Gastroesophageal sphincter (tissue), 4 donors: Measurements from ENCODE around the gene KPNA4. TPM values are rescaled to one million over a fixed set of nuclear protein-coding genes. Genes with fewer than 3 reads are reported as not detected.

Experiments used
- ATAC-seq: fragments of 150-250 bp; one replicate; pipeline ENCODE4 v1.9.1; 2016; ENCODE audit warnings: mild to moderate bottlenecking, moderate library complexity
- H3K27ac ChIP-seq, 4 donors: fragments of 200-600 bp; sonication (generic) in 3 of 4; 1 replicate in 3 of 4; 2 replicates in 1 of 4; pipeline ENCODE4 v1.5.1; 2016 to 2019
- H3K27me3 ChIP-seq: fragments of 200-600 bp; sonication (generic); one replicate; pipeline ENCODE4 v1.5.1; 2019
- H3K36me3 ChIP-seq, 2 donors: fragments of 200-600 bp; sonication (generic); one replicate each; pipeline ENCODE4 v1.5.1; 2019; ENCODE audit warnings: control low read depth in 1 of 2
- H3K4me1 ChIP-seq, 3 donors: fragments of 200-600 bp; sonication (generic); 1 replicate in 2 of 3; 2 replicates in 1 of 3; pipeline ENCODE4 v1.5.1; 2016 to 2019; ENCODE audit warnings: control low read depth in 2 of 3
- H3K4me3 ChIP-seq, 2 donors: fragments of 200-600 bp; sonication (generic); one replicate each; pipeline ENCODE4 v1.5.1; 2019; ENCODE audit warnings: mild to moderate bottlenecking in 1 of 2, moderate library complexity in 1 of 2
- H3K9me3 ChIP-seq, 3 donors: fragments of 200-600 bp; sonication (generic); one replicate each; pipeline ENCODE4 v1.5.1; 2017 to 2019; ENCODE audit warnings: control low read depth in 2 of 3
- CTCF ChIP-seq, 4 experiments: fragments of 200-600 bp in 2 of 4; fragments of 450-650 bp in 2 of 4; sonication (generic) in 1 of 4; IDR thresholded peaks; one replicate each; pipeline ENCODE4 v1.5.1; 2017 to 2019; ENCODE audit warnings: antibody characterized with exemption in 4 of 4, mild to moderate bottlenecking in 2 of 4, moderate library complexity in 2 of 4
- EP300 ChIP-seq: sonication (generic); formaldehyde crosslinking; IDR thresholded peaks from one replicate; pipeline ENCODE4 v1.6.1; 2017; ENCODE audit warnings: antibody characterized with exemption, mild to moderate bottlenecking
- POLR2A ChIP-seq, 2 donors: fragments of 450-650 bp; IDR thresholded peaks; one replicate each; pipeline ENCODE4 v1.6.1; 2017; ENCODE audit warnings: antibody characterized with exemption in 2 of 2, mild to moderate bottlenecking in 2 of 2, moderate library complexity in 1 of 2
- POLR2AphosphoS5 ChIP-seq: sonication (generic); formaldehyde crosslinking; IDR thresholded peaks from one replicate; pipeline ENCODE4 v1.6.1; 2017; ENCODE audit warnings: antibody characterized with exemption
- WGBS, 2 donors: methylation state at CpG; one replicate each; pipeline ENCODE4 v1.1.5; 2018; ENCODE audit warnings: low coverage in 1 of 2; 5-methylcytosine and 5-hydroxymethylcytosine counted together
- total RNA-seq, 4 donors: library from RNA; depleted of rRNA; stranded (reverse); fragments of >200 nt; gene quantifications; one replicate each; pipeline ENCODE4 v1.1.0, GENCODE V29; 2016

Gene KPNA4
- total RNA-seq, 4 donors from 2014 or later, result 42.7 to 69.5 (median 55.6) TPM

DNA sequence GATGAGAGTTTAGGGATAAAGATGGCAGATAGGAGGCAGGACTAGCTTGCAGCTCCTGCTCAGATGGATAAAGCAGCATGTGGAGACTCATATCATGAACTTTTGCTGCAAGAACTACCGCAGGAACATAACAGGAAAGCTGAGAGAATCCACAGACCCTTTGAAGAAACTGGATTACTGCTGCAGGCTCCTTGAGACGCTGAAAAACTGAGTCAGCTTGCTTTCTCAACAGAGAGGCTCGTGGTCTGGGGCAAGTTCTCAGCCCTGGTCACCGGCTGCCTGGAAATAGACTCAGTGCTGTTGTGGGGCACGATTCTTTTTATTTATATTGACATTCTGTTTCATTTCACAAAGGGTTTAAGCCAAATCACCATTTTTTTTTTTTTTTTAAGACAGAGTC is 87.0 kb downstream of the KPNA4 start:
- WGBS, 2 donors, result 88 to 89% methylated on average over 3 to 5 of the region's 5 CpGs
- H3K36me3 ChIP-seq, result no peaks in the 10 kb centered on the region
- H3K27me3 ChIP-seq, result peaks cover 9% of the 10 kb centered on the region
- no peak overlapping the region for H3K27ac ChIP-seq
- no peak overlapping the region for H3K4me3 ChIP-seq
- no peak for ATAC-seq
- no peaks in the 10 kb centered on the region for H3K9me3 ChIP-seq
- no peaks in the 10 kb centered on the region for H3K4me1 ChIP-seq
- no peak for TF ChIP-seq CTCF (IDR thresholded peaks at IDR 0.05)
- TF ChIP-seq EP300, result no peak
- no peak for TF ChIP-seq POLR2AphosphoS5
- no peak for TF ChIP-seq POLR2A (IDR thresholded peaks at IDR 0.05)

DNA sequence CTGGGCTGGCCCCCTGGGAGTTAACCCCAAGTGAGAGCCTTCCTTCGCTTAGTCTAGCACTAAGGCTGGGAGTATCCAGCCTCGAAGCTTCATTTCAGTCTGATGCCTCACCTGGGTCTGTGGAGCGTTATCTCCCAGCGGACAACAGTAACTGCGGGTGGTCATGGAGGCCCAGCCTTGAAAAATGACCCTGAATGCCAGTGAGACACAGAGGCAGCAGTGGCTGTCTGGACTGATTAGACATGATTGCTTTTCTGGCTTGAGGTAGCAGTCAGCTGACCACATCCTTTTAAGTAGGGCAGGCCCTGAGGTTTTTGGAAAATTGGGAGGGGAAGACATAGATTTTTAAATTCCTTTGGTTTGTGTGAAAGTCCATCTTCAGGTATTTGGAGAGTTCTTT is 87.6 kb downstream of the KPNA4 start:
- WGBS, 2 donors, result 60% methylated on average over 1 of the region's 5 CpGs; no CpG with 5 or more reads in 1 of the 2 donors
- ATAC-seq, result no peak
- H3K4me3 ChIP-seq, result no peak overlapping the region
- H3K36me3 ChIP-seq, result no peaks in the 10 kb centered on the region
- TF ChIP-seq POLR2AphosphoS5 (no peak), EP300 (no peak), CTCF (IDR thresholded peaks at IDR 0.05) (no peak), POLR2A (IDR thresholded peaks at IDR 0.05) (no peak)
- peaks cover 15% of the 10 kb centered on the region for H3K27me3 ChIP-seq
- H3K27ac ChIP-seq, result no peak overlapping the region
- H3K4me1 ChIP-seq, result no peaks in the 10 kb centered on the region
- no peaks in the 10 kb centered on the region for H3K9me3 ChIP-seq

- H3K9me3 ChIP-seq, result no peaks in the 10 kb centered on the region
- H3K4me3 ChIP-seq, result no peak overlapping the region
- no peak overlapping the region for H3K27ac ChIP-seq
- ATAC-seq, result no peak
- H3K36me3 ChIP-seq, result no peaks in the 10 kb centered on the region
- 98 to 100% methylated on average over 1 to 2 of the region's 2 CpGs for WGBS, 2 donors
- no peak for TF ChIP-seq CTCF (IDR thresholded peaks at IDR 0.05)
- no peak for TF ChIP-seq POLR2AphosphoS5
- no peak for TF ChIP-seq POLR2A (IDR thresholded peaks at IDR 0.05)
- TF ChIP-seq EP300, result no peak
- no peaks in the 10 kb centered on the region for H3K4me1 ChIP-seq
- H3K27me3 ChIP-seq, result peaks cover 16% of the 10 kb centered on the region
These were observed 89.5 kb downstream of the KPNA4 start for GRCh38 chr3:160475884-160476283.

- no peak overlapping the region for H3K27ac ChIP-seq
- H3K36me3 ChIP-seq, result no peaks in the 10 kb centered on the region
- peaks cover 21% of the 10 kb centered on the region for H3K27me3 ChIP-seq
- H3K4me1 ChIP-seq, result no peaks in the 10 kb centered on the region
- no peak for ATAC-seq
- peaks cover 0 to 6% (median 0%) of the 10 kb centered on the region in 3 donors for H3K9me3 ChIP-seq
- no peak overlapping the region for H3K4me3 ChIP-seq
- 72 to 89% methylated on average over 2 of the region's 2 CpGs for WGBS, 2 donors
- no peak for TF ChIP-seq POLR2A (IDR thresholded peaks at IDR 0.05)
These were observed 90.2 kb downstream of the KPNA4 start for GRCh38 chr3:160475153-160475552.

GRCh38 chr3:160474416-160474838 is 90.9 kb downstream of the KPNA4 start:
- Histone ChIP-seq H3K4me3 (no peak overlapping the region), H3K27ac (no peak overlapping the region), H3K4me1 (no peaks in the 10 kb centered on the region), H3K27me3 (peaks cover 28% of the 10 kb centered on the region), H3K9me3 (peaks cover 0 to 11% (median 0%) of the 10 kb centered on the region in 3 donors), H3K36me3 (no peaks in the 10 kb centered on the region)
- ATAC-seq, result no peak
- TF ChIP-seq EP300 (no peak), POLR2A (IDR thresholded peaks at IDR 0.05) (no peak)

DNA sequence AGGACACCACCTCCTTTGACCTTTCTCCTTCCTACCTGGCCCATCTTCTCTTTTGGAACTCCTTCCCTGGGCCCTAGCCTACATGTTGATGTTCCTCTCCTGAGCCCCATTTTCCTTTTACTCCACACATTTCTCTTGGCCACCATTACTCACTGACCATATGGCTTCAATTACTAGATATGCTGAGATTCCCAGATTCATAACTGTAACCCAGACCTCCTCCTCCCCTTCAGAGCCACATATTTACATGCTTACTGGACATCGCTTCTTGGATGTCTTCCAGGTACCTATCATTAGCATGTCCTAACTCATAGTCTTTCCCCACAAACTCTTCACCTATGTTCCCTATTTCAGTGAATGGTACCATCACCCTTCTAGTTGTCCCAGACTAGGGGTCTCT is 91.4 kb downstream of the KPNA4 start:
- TF ChIP-seq CTCF (IDR thresholded peaks at IDR 0.05), result no peak
- TF ChIP-seq POLR2AphosphoS5, result no peak
- no peak for TF ChIP-seq POLR2A (IDR thresholded peaks at IDR 0.05)
- no peak for TF ChIP-seq EP300
- no peaks in the 10 kb centered on the region for H3K36me3 ChIP-seq
- no peak overlapping the region for H3K27ac ChIP-seq
- no peak overlapping the region for H3K4me3 ChIP-seq
- H3K9me3 ChIP-seq, result peaks cover 0 to 11% (median 0%) of the 10 kb centered on the region in 3 donors
- H3K27me3 ChIP-seq, result peaks cover 28% of the 10 kb centered on the region
- 17 to 64% methylated on average over 1 of the region's 1 CpG for WGBS, 2 donors
- no peaks in the 10 kb centered on the region for H3K4me1 ChIP-seq
- no peak for ATAC-seq
